NT2/D1 (cell line): ENCODE results near the gene KCNQ1OT1.
A peak's percentile ranks its signal among the peaks of the same experiment; 100 is the strongest.

Experiments used
- DNase-seq: peaks from one replicate; pipeline ENCODE4 v3.0.0-alpha.2; 2011; ENCODE audit warnings: low read depth, low spot score
- H3K27me3 ChIP-seq: 2 replicates; pipeline ENCODE4 v1.6.0; 2011; ENCODE audit warnings: mild to moderate bottlenecking; ENCODE audit not compliant: insufficient read length, insufficient read depth
- H3K36me3 ChIP-seq: 2 replicates; pipeline ENCODE4 v1.6.1; 2011; ENCODE audit warnings: mild to moderate bottlenecking, low read length, mixed read lengths; ENCODE audit not compliant: insufficient read depth, insufficient read length
- H3K4me1 ChIP-seq: 2 replicates; pipeline ENCODE4 v1.5.1; 2011; ENCODE audit not compliant: insufficient read depth, insufficient read length
- H3K4me3 ChIP-seq: 2 replicates; pipeline ENCODE4 v1.5.1; 2011; ENCODE audit warnings: low read depth; ENCODE audit not compliant: insufficient read length
- H3K9ac ChIP-seq: 2 replicates; pipeline ENCODE4 v1.6.0; 2011; ENCODE audit warnings: low read depth; ENCODE audit not compliant: insufficient read length
- H3K9me3 ChIP-seq: 2 replicates; pipeline ENCODE4 v1.5.1; 2011; ENCODE audit warnings: mild to moderate bottlenecking, low read length; ENCODE audit not compliant: insufficient read depth
- SUZ12 ChIP-seq: IDR thresholded peaks from 2 replicates; pipeline ENCODE4 v1.6.1; 2011; ENCODE audit not compliant: insufficient read length, insufficient read depth; ENCODE audit errors: extremely low read depth
- YY1 ChIP-seq: IDR thresholded peaks from 2 replicates; pipeline ENCODE4 v1.6.1; 2011; ENCODE audit not compliant: insufficient read length, insufficient read depth
- ZNF274 ChIP-seq: IDR thresholded peaks from 2 replicates; pipeline ENCODE4 v1.6.1; 2011; ENCODE audit warnings: mild to moderate bottlenecking, low read depth, low read length

KCNQ1OT1 gene

DNA sequence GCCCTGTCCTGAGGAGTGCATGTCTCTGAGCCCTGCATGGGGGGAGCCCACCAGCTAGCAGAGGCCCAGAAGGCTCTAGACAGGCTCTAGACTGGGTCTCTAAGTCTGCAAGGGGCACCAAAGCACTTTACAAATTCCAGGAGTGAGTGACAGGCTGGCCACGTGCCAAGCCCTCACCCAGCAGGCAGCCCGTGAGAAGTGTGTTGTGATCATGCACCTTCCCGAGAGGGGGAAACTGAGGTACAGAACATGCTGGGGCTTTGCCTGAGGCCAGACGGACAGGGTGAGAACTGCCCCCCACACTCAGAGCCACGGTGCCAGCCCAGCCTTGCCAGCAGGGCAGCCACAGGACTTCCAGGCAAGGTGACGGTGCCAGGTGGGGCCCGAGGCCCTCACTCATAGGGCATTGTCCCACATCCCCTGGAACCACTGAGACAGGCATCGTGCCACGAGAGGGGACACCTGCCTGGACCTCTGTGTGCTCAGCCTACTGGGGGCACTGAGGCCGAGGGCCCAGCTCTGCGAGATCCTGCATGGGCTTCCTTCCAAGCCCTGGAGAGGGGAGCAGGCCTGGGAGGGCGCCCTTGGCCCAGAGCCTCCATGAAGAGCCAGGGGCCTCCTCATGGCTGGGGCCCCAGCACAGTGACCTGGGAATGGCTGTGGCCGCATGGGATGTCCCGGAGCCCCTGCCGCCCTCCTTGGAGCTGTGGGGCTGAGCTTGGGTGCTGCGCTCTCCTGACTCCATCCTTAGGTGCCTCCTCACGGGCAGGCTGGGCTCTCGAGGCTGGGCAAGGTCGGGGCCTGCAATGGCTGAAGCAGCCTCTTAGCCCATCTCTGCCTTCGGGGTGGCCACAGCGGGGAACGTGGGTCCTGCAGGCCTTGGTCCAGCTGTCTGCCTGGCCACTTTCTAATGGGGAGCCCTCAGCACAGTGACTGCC, 121.5 kb downstream of the KCNQ1OT1 start:
- TF ChIP-seq ZNF274 (no peak), SUZ12 (no peak), YY1 (no peak)
- H3K4me1 ChIP-seq = peaks cover 42% of the 10 kb centered on the region
- H3K9me3 ChIP-seq = no peaks in the 10 kb centered on the region
- H3K9ac ChIP-seq = no peak overlapping the region
- no peak overlapping the region for H3K4me3 ChIP-seq
- H3K27me3 ChIP-seq = peaks cover 67% of the 10 kb centered on the region
- no peak for DNase-seq
- no peaks in the 10 kb centered on the region for H3K36me3 ChIP-seq

DNA sequence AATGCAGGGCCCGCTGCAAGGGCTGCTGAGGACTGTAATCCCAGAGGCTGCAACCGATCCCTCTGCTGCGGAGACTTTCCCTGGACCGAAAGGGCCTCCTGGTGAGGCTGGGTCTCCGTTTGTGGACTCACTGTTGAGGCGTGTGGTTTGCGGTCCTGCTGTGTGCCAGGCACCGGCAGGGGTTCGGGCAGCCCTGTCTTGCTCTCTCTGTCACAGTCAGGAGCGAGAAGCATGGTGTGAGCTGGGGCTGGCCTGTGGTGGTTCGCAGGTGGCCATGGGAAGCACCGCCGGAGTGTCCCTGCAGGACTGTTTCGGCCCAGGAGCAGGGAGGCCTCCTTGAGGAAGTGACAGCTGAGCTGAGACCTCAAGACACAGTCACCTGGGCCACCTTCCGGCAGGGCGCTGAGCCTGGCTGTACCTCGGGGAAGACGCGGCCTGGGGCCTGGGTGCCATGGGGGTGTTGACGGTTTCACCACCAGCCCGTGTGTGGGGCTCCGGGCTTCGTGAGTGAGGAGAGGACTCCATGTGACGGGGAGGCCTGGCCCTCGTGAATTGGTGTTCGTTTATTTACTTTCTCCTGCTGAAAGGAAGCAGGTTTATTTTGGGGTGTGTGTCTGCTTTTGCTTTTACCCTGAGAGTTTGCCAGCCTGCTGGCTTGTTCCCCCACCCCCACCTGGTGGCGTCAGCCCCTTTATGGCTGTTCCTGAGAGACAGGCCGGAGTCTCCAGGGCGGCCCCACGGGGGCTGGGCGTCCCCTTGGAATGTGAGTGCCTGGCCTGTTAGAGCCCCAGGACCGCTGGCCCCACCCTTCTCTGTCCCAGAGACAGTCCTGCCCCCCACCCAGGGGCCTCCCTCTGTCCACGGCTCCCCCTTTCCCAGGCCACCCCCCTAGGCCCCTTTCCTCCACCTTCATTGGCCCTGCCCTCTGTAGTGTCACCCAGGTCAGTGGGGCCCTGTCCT, 122.5 kb downstream of the KCNQ1OT1 start:
- peaks cover 35% of the 10 kb centered on the region for H3K4me1 ChIP-seq
- H3K9ac ChIP-seq = peak overlapping the region; percentile 39
- H3K36me3 ChIP-seq = no peaks in the 10 kb centered on the region
- no peaks in the 10 kb centered on the region for H3K9me3 ChIP-seq
- TF ChIP-seq ZNF274 = no peak
- no peak for TF ChIP-seq YY1
- no peak for DNase-seq
- H3K4me3 ChIP-seq = no peak overlapping the region
- H3K27me3 ChIP-seq = peaks cover 67% of the 10 kb centered on the region

DNA sequence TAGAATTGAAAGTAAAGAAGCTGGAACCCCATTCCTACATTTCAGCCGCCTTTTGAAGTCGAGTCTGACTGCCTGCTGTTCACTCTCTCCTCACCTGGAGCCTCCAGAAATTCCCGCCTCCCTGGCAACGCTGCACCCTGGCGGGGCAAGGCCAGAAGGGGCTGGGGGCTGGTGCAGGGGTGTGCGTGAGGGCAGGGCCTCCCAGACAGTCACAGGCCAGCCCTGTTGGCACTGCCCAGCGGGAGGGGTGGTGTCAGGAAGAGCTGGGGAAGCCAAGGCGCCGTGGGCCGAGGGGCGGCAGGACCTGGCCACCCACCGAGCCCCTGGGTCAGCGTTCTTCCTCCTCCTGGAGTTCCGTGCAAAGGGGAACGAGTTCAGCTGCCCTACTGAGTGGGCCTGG, 123.2 kb downstream of the KCNQ1OT1 start:
- Histone ChIP-seq H3K27me3 (peaks cover 68% of the 10 kb centered on the region), H3K9ac (peak overlapping the region; percentile 39), H3K9me3 (no peaks in the 10 kb centered on the region), H3K4me3 (no peak overlapping the region), H3K4me1 (peaks cover 34% of the 10 kb centered on the region), H3K36me3 (no peaks in the 10 kb centered on the region)
- no peak for DNase-seq
- TF ChIP-seq SUZ12 (no peak), YY1 (no peak), ZNF274 (no peak)

DNA sequence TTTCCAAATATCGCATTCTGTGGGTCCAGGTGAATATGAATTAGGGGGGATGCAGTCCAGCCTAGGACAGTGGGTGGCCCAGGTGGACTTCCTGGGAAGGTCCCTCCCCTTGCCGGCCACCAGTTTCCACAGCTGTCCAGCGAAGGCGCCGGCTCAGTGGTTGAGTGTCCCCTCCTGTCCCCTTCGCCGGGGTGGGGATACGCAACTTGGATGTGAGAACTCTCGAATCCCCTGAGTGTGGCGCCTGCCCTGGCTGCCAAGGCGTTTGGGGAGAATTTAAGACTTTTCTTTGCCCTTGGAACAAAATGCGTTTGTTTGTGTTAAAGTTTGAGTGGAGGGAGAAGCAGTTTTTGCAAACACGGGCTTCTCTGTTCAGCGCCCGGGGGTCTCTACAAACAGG, 123.7 kb downstream of the KCNQ1OT1 start:
- no peaks in the 10 kb centered on the region for H3K36me3 ChIP-seq
- no peaks in the 10 kb centered on the region for H3K9me3 ChIP-seq
- no peak overlapping the region for H3K4me3 ChIP-seq
- no peak for TF ChIP-seq YY1
- TF ChIP-seq SUZ12 = no peak
- TF ChIP-seq ZNF274 = no peak
- DNase-seq = no peak
- H3K4me1 ChIP-seq = peaks cover 34% of the 10 kb centered on the region
- H3K27me3 ChIP-seq = peaks cover 68% of the 10 kb centered on the region
- H3K9ac ChIP-seq = no peak overlapping the region

DNA sequence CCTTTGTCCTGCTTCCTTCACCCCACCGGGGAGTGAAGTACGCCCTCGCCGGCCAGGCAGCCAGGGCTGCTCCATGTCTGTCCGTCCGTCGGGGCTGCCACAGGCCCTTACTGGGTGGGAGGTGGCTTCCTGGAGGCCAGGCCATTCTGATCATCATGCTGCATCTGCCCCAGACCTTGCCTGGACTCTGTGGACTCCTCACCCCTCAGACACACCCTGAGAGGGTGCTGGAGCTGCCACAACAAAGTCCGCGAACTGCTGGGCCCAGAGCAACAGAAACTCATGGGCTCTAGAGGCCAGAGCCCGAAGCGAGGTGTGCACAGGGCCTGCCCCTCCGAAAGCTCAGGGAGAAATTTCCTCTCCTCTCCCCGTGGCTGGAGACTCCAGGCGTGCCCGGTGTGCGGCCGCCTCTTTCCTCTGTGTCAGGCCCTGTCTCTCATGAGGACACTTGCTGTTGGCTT, 124.2 kb downstream of the KCNQ1OT1 start:
- Histone ChIP-seq H3K9ac (peak overlapping the region; percentile 44), H3K9me3 (peaks cover 3% of the 10 kb centered on the region; the same call in 1 of the 2 replicates), H3K27me3 (peaks cover 69% of the 10 kb centered on the region), H3K4me3 (no peak overlapping the region), H3K36me3 (no peaks in the 10 kb centered on the region), H3K4me1 (peaks cover 32% of the 10 kb centered on the region)
- TF ChIP-seq SUZ12 (no peak), ZNF274 (no peak), YY1 (no peak)
- no peak for DNase-seq

DNA sequence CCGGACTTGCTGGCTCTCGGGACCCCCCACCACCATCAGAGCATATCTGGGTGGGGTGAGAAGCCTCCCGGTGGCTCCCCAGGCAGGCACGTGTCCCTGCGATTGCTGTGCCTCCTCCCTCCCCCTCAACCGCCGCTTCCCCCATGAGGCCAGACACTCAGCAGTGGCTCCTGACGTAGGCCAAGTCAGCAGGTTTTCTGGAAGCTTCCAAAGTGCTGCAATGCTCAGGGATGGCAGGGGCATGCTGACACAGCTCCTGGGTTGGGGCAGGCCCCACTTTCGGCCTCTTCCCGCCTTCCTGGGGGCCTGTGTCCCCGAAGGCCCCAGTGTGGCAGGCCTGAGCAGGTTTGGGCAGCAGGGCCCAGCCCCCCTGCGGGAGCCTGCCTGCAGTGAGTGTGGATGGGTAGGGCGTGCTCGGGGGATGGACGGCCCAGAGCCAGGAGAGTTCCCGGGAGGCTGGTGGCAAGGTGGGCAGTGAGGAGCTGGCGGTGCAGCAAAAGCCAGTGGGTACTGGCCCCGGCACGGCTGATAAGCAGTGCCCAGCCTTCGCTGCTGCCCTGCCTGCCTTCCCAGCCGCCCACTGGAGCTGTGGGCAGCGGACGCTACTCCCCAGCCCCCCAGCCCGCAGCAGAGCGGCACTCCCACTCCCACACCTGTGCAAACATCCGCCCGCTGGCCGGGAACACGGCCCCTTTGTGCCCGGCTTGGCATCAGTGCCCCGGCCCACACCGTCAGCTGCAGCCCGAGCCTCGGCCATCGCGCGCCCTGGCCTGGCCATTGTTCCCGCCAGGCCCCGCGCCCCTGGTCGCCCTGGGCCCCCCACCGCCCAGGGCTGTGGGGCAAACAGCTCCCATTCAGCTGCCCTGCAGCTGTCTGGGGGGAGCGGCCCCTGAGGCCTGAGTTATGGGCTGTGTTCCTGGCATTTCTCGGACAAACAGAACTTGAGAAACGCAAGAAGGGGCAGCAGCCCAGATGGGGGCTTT, 125.0 kb downstream of the KCNQ1OT1 start:
- H3K4me3 ChIP-seq = no peak overlapping the region
- H3K36me3 ChIP-seq = no peaks in the 10 kb centered on the region
- peaks cover 72% of the 10 kb centered on the region for H3K27me3 ChIP-seq
- no peak for DNase-seq
- TF ChIP-seq YY1 (no peak), ZNF274 (no peak), SUZ12 (no peak)
- H3K9me3 ChIP-seq = peaks cover 9% of the 10 kb centered on the region; the same call in 1 of the 2 replicates
- peak overlapping the region; percentile 44 for H3K9ac ChIP-seq
- peaks cover 29% of the 10 kb centered on the region for H3K4me1 ChIP-seq
